ENCODE results near the gene ADORA1. TPM values are rescaled to one million over a fixed set of nuclear protein-coding genes. Genes with fewer than 3 reads are reported as not detected.

Gene ADORA1
- total RNA-seq, 5 donors from 2014 or later (not counting 1 experiment from before 2014, with no cell fraction given) = not detected

- no peak for ATAC-seq (replicated peaks in 1 of 4)
Observed at GRCh38 chr1:203153989-203154821, 26.7 kb downstream of the ADORA1 start.

GRCh38 chr1:203156280-203156679 is 28.8 kb downstream of the ADORA1 start:
- H3K4me3 Mint-ChIP-seq = no peak overlapping the region
- peaks cover 0 to 16% (median 9%) of the 10 kb centered on the region in 3 donors for H3K9me3 Mint-ChIP-seq
- H3K4me1 ChIP-seq (ENCODE audit: control insufficient read depth in 1 of 2, extremely low read depth in 1 of 2, insufficient read depth in 2 of 2, low read length in 2 of 2) = no peaks in the 10 kb centered on the region
- H3K36me3 ChIP-seq (ENCODE audit: control insufficient read depth in 2 of 2, extremely low read depth in 1 of 2, insufficient read depth in 1 of 2, low read length in 1 of 2) = no peaks in the 10 kb centered on the region
- no peaks in the 10 kb centered on the region for H3K36me3 Mint-ChIP-seq
- H3K27ac Mint-ChIP-seq = no peak overlapping the region
- H3K4me1 Mint-ChIP-seq = no peaks in the 10 kb centered on the region
- POLR2A ChIA-PET = no interaction called here
- CTCF ChIA-PET = no interaction called here
- 57% methylated on average over 1 of the region's 1 CpG for WGBS (ENCODE audit: insufficient coverage)
- H3K27ac ChIP-seq (ENCODE audit: low read length) = no peak overlapping the region
- H3K27me3 Mint-ChIP-seq = peaks cover 0 to 25% of the 10 kb centered on the region in 2 donors
- H3K4me3 ChIP-seq (ENCODE audit: control insufficient read depth in 1 of 2, extremely low read depth in 1 of 2, low read length in 1 of 2) = no peak overlapping the region
- peaks cover 0 to 35% of the 10 kb centered on the region in 2 experiments for H3K27me3 ChIP-seq (replicated peaks in 1 of 2; ENCODE audit: control insufficient read depth in 2 of 2, extremely low read depth in 1 of 2, insufficient read depth in 2 of 2, low read length in 1 of 2)
- DNase-seq (no peak), ATAC-seq (replicated peaks in 1 of 4) (no peak)
- no peaks in the 10 kb centered on the region for H3K9me3 ChIP-seq

More at GRCh38 chr1:203153989-203154821, 26.7 kb downstream of the ADORA1 start:
- Histone ChIP-seq H3K27ac (ENCODE audit: low read length) (no peak overlapping the region), H3K36me3 (ENCODE audit: control insufficient read depth in 2 of 2, extremely low read depth in 1 of 2, insufficient read depth in 1 of 2, low read length in 1 of 2) (no peaks in the 10 kb centered on the region), H3K4me1 (ENCODE audit: control insufficient read depth in 1 of 2, extremely low read depth in 1 of 2, insufficient read depth in 2 of 2, low read length in 2 of 2) (no peaks in the 10 kb centered on the region), H3K4me3 (ENCODE audit: control insufficient read depth in 1 of 2, extremely low read depth in 1 of 2, low read length in 1 of 2) (no peak overlapping the region), H3K27me3 (replicated peaks in 1 of 2; ENCODE audit: control insufficient read depth in 2 of 2, extremely low read depth in 1 of 2, insufficient read depth in 2 of 2, low read length in 1 of 2) (peaks cover 0 to 44% of the 10 kb centered on the region in 2 experiments), H3K9me3 (no peaks in the 10 kb centered on the region)
- Mint-ChIP-seq H3K27ac (no peak overlapping the region), H3K36me3 (no peaks in the 10 kb centered on the region), H3K9me3 (peaks cover 0 to 12% (median 5%) of the 10 kb centered on the region in 3 donors), H3K4me3 (no peak overlapping the region), H3K4me1 (no peaks in the 10 kb centered on the region), H3K27me3 (peaks cover 0 to 19% of the 10 kb centered on the region in 2 donors)
- ChIA-PET CTCF (no interaction called here), POLR2A (no interaction called here)
- no peak for DNase-seq
- WGBS (ENCODE audit: insufficient coverage) = 61% methylated on average over 7 of the region's 13 CpGs

- WGBS (ENCODE audit: insufficient coverage) = 67% methylated on average over 1 of the region's 1 CpG
- Mint-ChIP-seq H3K4me3 (no peak overlapping the region), H3K36me3 (no peaks in the 10 kb centered on the region), H3K9me3 (peaks cover 0 to 16% (median 9%) of the 10 kb centered on the region in 3 donors), H3K4me1 (no peaks in the 10 kb centered on the region), H3K27ac (no peak overlapping the region), H3K27me3 (peaks cover 5 to 28% of the 10 kb centered on the region in 2 donors)
- H3K27me3 ChIP-seq (replicated peaks in 1 of 2; ENCODE audit: control insufficient read depth in 2 of 2, extremely low read depth in 1 of 2, insufficient read depth in 2 of 2, low read length in 1 of 2) = peaks cover 0 to 36% of the 10 kb centered on the region in 2 experiments
- H3K9me3 ChIP-seq = no peaks in the 10 kb centered on the region
- H3K4me3 ChIP-seq (ENCODE audit: control insufficient read depth in 1 of 2, extremely low read depth in 1 of 2, low read length in 1 of 2) = no peak overlapping the region
- no peaks in the 10 kb centered on the region for H3K4me1 ChIP-seq (ENCODE audit: control insufficient read depth in 1 of 2, extremely low read depth in 1 of 2, insufficient read depth in 2 of 2, low read length in 2 of 2)
- H3K36me3 ChIP-seq (ENCODE audit: control insufficient read depth in 2 of 2, extremely low read depth in 1 of 2, insufficient read depth in 1 of 2, low read length in 1 of 2) = no peaks in the 10 kb centered on the region
- ATAC-seq (replicated peaks in 1 of 4) (no peak), DNase-seq (no peak)
- ChIA-PET CTCF (no interaction called here), POLR2A (no interaction called here)
- H3K27ac ChIP-seq (ENCODE audit: low read length) = no peak overlapping the region
Observed at GRCh38 chr1:203158423-203158822, 30.9 kb downstream of the ADORA1 start.

GRCh38 chr1:203158960-203159665 is 31.6 kb downstream of the ADORA1 start:
- CTCF ChIA-PET = interaction anchor here in 1 of 2 donors (0.6 kb wide), 1 partner anchor 757 kb away, joined by 5 read pairs; no protein-coding TSS in a partner anchor
- 82% methylated on average over 7 of the region's 9 CpGs for WGBS (ENCODE audit: insufficient coverage)

GRCh38 chr1:203159844-203160243 is 32.3 kb downstream of the ADORA1 start:
- no peak for ATAC-seq (replicated peaks in 1 of 4)
- H3K27me3 ChIP-seq (replicated peaks in 1 of 2; ENCODE audit: control insufficient read depth in 2 of 2, extremely low read depth in 1 of 2, insufficient read depth in 2 of 2, low read length in 1 of 2) = peaks cover 0 to 30% of the 10 kb centered on the region in 2 experiments
- no peaks in the 10 kb centered on the region for H3K9me3 ChIP-seq
- peaks cover 0 to 16% (median 9%) of the 10 kb centered on the region in 3 donors for H3K9me3 Mint-ChIP-seq
- no CpG with 5 or more reads among the region's 1 CpG for WGBS (ENCODE audit: insufficient coverage)
- no peak for DNase-seq
- no peaks in the 10 kb centered on the region for H3K36me3 Mint-ChIP-seq
- POLR2A ChIA-PET = no interaction called here
- H3K4me3 Mint-ChIP-seq = no peak overlapping the region
- no peaks in the 10 kb centered on the region for H3K4me1 Mint-ChIP-seq
- H3K27ac ChIP-seq (ENCODE audit: low read length) = no peak overlapping the region
- H3K27me3 Mint-ChIP-seq = peaks cover 9 to 33% of the 10 kb centered on the region in 2 donors
- CTCF ChIA-PET = no interaction called here
- no peaks in the 10 kb centered on the region for H3K4me1 ChIP-seq (ENCODE audit: control insufficient read depth in 1 of 2, extremely low read depth in 1 of 2, insufficient read depth in 2 of 2, low read length in 2 of 2)
- H3K36me3 ChIP-seq (ENCODE audit: control insufficient read depth in 2 of 2, extremely low read depth in 1 of 2, insufficient read depth in 1 of 2, low read length in 1 of 2) = no peaks in the 10 kb centered on the region
- H3K27ac Mint-ChIP-seq = no peak overlapping the region
- no peak overlapping the region for H3K4me3 ChIP-seq (ENCODE audit: control insufficient read depth in 1 of 2, extremely low read depth in 1 of 2, low read length in 1 of 2)

More at GRCh38 chr1:203158960-203159665, 31.6 kb downstream of the ADORA1 start:
- Histone ChIP-seq H3K27me3 (replicated peaks in 1 of 2; ENCODE audit: control insufficient read depth in 2 of 2, extremely low read depth in 1 of 2, insufficient read depth in 2 of 2, low read length in 1 of 2) (peaks cover 0 to 35% of the 10 kb centered on the region in 2 experiments), H3K4me3 (ENCODE audit: control insufficient read depth in 1 of 2, extremely low read depth in 1 of 2, low read length in 1 of 2) (no peak overlapping the region), H3K36me3 (ENCODE audit: control insufficient read depth in 2 of 2, extremely low read depth in 1 of 2, insufficient read depth in 1 of 2, low read length in 1 of 2) (no peaks in the 10 kb centered on the region), H3K27ac (ENCODE audit: low read length) (no peak overlapping the region), H3K9me3 (no peaks in the 10 kb centered on the region), H3K4me1 (ENCODE audit: control insufficient read depth in 1 of 2, extremely low read depth in 1 of 2, insufficient read depth in 2 of 2, low read length in 2 of 2) (no peaks in the 10 kb centered on the region)
- Mint-ChIP-seq H3K36me3 (no peaks in the 10 kb centered on the region), H3K4me1 (no peaks in the 10 kb centered on the region), H3K27ac (no peak overlapping the region), H3K27me3 (peaks cover 5 to 29% of the 10 kb centered on the region in 2 donors), H3K9me3 (peaks cover 0 to 16% (median 9%) of the 10 kb centered on the region in 3 donors), H3K4me3 (no peak overlapping the region)
- DNase-seq (no peak), ATAC-seq (replicated peaks in 1 of 4) (no peak)
- POLR2A ChIA-PET = no interaction called here

GRCh38 chr1:203161175-203161574 is 33.6 kb downstream of the ADORA1 start:
- Mint-ChIP-seq H3K27ac (no peak overlapping the region), H3K27me3 (peaks cover 18 to 35% of the 10 kb centered on the region in 2 donors), H3K9me3 (peaks cover 0 to 16% (median 9%) of the 10 kb centered on the region in 3 donors), H3K4me3 (no peak overlapping the region), H3K36me3 (no peaks in the 10 kb centered on the region), H3K4me1 (no peaks in the 10 kb centered on the region)
- 80% methylated on average over 2 of the region's 6 CpGs for WGBS (ENCODE audit: insufficient coverage)
- POLR2A ChIA-PET = no interaction called here
- DNase-seq (no peak), ATAC-seq (replicated peaks in 1 of 4) (no peak)
- H3K9me3 ChIP-seq = no peaks in the 10 kb centered on the region
- H3K36me3 ChIP-seq (ENCODE audit: control insufficient read depth in 2 of 2, extremely low read depth in 1 of 2, insufficient read depth in 1 of 2, low read length in 1 of 2) = no peaks in the 10 kb centered on the region
- CTCF ChIA-PET = no interaction called here
- no peak overlapping the region for H3K4me3 ChIP-seq (ENCODE audit: control insufficient read depth in 1 of 2, extremely low read depth in 1 of 2, low read length in 1 of 2)
- no peak overlapping the region for H3K27ac ChIP-seq (ENCODE audit: low read length)
- H3K4me1 ChIP-seq (ENCODE audit: control insufficient read depth in 1 of 2, extremely low read depth in 1 of 2, insufficient read depth in 2 of 2, low read length in 2 of 2) = no peaks in the 10 kb centered on the region
- peaks cover 0 to 35% of the 10 kb centered on the region in 2 experiments for H3K27me3 ChIP-seq (replicated peaks in 1 of 2; ENCODE audit: control insufficient read depth in 2 of 2, extremely low read depth in 1 of 2, insufficient read depth in 2 of 2, low read length in 1 of 2)

Measured in T-cell (primary cell).